Skin epidermis (tissue), 12 donors: Measurements from ENCODE around the gene NFATC2.
"Not testable (repeated sequence)": the region's sequence is repeated elsewhere in the genome, so short reads cannot be mapped to it uniquely, and the experiment has no call there.

Source experiments
- H3K27ac ChIP-seq, 21 experiments: fragments of 200-600 bp; sonication (generic) in 11 of 21; one replicate each; pipeline ENCODE4 v1.5.0; 2020; ENCODE audit warnings: mild to moderate bottlenecking in 3 of 21, inconsistent platforms in 2 of 21, moderate library complexity in 2 of 21
- H3K4me3 ChIP-seq, 7 experiments: fragments of 200-600 bp; sonication (generic) in 2 of 7; one replicate each; pipeline ENCODE4 v1.5.0; 2020; ENCODE audit warnings: inconsistent platforms in 2 of 7, mild to moderate bottlenecking in 2 of 7, moderate library complexity in 1 of 7

Gene NFATC2

DNA sequence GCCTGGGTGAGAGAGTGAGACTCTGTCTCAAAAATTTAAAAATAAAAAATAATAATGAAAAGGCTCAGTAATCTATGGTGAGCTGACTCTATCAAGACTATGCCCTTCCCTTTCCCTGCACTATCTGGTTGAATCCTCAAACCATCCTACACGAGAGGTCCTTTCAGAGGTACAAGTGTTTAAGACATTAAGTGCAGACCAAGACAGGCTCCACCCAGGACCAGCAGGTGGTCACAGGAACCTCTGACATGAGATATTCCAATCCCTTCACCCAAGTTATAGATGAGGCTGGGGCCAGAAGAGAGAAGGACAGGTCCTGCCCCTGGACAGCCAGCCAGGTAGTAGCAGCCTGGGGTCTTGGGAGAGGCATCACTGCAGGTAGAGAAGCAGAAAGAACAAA, 182.6 kb downstream of the NFATC2 start:
- peak overlapping the region in 8 of 21 experiments; percentile 18 to 74 (median 42) for H3K27ac ChIP-seq
- H3K4me3 ChIP-seq: no peak overlapping the region

DNA sequence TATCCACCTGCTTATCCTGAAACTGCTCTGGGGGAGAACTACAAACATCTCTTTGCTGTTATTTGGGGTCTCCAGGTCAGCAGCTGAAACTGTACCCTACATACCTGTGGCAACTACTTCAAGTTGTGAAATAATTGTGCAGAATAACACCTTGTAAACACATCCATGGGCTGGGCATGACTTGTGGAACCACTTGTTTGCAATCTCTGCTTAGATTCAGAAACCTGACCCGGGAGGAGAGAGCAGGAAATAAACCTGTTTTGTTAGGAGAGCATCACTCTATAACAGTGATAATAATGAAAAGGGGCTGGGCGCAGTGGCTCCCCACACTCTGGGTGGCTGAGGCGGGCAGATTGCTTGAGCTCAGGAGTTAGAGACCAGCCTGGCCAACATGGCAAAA, 183.1 kb downstream of the NFATC2 start:
- H3K27ac ChIP-seq: peak overlapping the region in 4 of 21 experiments; percentile 18 to 50 (median 43)
- H3K4me3 ChIP-seq: no peak overlapping the region

DNA sequence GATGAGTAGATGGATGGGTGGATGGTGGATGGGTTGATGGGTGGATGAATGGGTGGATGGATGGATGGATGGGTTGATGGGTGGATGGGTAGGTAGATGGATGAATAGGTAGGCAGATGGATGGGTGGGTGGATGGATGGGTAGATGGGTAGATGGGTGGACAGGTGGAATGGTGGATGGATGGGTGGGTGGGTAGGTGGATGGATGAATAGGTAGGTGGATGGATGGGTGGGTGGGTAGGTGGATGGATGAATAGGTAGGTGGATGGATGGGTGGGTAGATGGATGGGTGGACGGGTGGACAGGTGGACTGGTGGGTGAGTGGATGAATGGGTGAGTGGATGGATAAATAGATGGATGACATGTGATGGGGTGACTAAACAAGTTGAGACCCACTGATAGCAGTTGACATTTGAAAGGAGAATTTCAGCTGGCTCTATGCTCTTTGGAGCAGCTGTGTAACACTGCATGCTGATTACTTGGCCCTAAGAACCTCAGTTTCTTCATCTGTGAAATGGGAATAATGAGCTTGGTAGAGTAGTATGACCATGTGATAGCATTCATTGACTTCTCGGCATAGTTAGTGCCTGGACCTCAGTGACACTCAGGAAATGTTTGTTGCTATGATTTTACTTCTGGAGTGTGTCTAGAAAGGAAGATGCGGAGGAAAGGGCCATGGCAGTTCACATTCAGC, 184.3 kb downstream of the NFATC2 start:
- Histone ChIP-seq H3K4me3 (no peak overlapping the region), H3K27ac (peak overlapping the region in 1 of 21 experiments; percentile 18)

DNA sequence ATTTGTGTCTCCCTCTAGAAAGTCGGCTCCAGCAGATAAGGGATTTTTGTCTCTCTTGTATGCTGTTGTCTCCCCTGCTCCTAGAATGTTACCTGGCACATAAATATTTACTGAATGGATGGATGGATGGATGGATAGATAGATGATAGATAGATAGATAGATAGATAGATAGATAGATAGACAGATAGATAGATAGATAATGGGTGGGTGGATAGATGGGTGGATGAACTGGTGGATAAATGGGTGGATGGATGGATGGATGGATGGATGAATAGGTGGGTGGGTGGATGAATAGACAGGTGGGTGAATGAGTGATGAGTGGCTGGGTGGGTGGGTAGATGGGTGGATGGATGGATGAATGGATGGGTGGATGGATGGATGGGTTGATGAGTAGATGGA, 185.0 kb downstream of the NFATC2 start:
- Histone ChIP-seq H3K4me3 (no peak overlapping the region), H3K27ac (no peak overlapping the region)

DNA sequence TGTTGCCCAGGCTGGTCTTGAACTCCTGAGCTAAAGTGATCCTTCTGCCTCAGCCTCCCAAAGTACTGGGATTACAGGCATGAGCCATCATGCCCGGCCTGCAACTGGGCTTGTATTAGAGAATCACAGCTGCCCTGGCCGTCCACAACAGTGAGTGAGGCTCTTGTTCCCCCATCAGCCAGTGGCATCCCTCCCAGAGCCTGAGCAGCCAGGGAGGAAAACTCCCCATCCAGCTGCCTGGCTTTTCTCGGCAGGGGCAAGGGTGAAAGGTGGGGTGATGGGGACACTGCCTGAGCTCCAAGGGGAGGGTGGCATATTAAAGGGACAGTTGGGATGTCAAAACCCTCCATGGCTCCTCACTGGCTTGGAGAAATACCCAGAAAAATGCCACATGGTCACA, 185.6 kb downstream of the NFATC2 start:
- H3K27ac ChIP-seq: no peak overlapping the region

DNA sequence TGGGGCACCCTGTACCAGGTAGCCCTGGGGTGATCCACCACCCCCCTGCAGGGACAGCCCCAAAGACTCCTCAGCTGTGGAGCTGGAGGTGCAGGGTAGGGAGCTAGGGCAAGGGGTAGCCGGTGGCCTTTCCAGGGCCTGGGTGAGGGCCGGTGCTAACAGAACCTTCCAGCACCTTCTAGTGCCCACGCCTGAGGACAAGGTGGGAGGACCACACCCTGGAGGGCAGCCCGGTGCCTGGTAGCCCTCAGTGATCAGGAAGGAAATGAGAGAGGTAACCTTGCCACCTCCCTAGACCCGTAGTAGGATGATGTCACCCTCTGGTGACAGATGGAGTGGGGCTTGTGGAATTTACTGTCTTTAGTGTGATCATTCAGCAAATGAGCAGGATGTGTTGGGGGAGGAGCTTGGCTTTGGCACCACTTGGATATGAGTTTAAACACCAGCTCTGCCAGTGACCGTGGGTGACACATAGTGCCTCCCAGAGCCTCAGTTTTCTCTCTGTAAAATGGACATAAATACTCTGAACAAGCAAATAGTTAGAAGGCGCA, 187.7 kb downstream of the NFATC2 start:
- Histone ChIP-seq H3K4me3 (no peak overlapping the region), H3K27ac (no peak overlapping the region)

More for the DNA sequence above, 185.6 kb downstream of the NFATC2 start:
- no peak overlapping the region for H3K4me3 ChIP-seq

DNA sequence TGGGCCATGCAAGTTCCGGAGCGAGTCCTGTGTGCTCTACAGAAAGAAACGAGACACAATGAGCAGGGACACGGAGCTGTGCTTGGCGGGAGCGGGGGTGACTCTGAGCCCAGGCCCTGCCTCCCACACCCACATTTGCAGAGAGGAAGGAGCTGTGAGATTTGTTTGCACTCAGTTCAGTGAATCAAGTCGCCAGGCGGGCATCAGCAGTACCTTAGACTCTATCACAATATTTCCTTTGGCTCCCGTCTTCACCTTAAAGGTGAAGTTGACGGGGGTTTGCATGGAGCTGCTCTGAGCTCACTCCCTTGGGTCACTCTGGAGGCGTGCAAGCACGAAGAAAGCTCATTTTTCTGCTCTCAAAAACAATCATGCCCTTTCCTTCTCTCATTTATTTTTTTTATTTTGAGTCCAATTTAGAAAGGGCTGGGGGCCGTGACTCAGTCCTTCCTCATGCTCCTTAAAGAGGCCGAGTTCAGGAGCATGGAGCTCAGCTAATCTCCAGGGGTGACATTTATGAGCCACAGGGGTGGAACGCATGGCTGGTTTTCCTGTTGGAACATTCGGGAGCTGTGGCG, 188.2 kb downstream of the NFATC2 start:
- H3K4me3 ChIP-seq: no peak overlapping the region

DNA sequence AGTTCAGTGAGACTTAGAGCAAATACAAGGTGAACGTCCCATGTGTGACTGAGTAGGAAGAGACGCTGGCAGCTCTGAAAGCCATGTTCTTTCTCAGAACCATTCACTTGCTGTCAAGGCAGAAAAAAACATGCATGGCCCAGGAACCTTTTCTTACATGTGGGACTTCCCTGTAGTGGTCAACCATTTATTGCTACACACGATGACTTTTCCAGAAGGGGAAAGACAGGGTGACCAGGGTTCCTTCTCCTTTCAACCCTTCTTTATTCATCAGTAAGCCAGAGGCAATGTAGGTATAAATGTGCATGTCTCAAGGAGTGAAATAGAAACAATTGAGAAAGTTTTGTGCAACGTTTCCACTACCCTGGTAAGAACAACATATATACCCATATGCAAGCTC, 189.0 kb downstream of the NFATC2 start:
- no peak overlapping the region for H3K27ac ChIP-seq
- H3K4me3 ChIP-seq: no peak overlapping the region

More for the DNA sequence above, 188.2 kb downstream of the NFATC2 start:
- H3K27ac ChIP-seq: no peak overlapping the region

DNA sequence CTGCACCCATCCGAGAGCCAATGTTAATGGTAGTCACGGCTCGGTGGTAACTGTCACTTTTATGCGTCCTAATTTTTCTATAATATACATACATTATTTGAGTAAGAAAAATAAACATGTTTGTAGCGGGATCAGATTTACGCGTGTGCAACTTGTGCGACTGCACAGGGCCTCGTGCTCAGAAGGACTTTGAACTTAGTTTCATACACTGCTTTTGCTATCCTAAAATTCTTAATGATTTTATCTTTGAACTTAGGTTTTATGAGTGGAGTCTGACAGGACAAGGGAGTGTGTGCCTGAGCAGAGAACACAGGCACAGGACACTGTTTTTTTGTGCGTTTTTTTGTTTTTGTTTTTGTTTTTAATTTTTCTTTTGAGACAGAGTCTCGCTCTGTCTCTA, 189.7 kb downstream of the NFATC2 start:
- Histone ChIP-seq H3K27ac (no peak overlapping the region), H3K4me3 (no peak overlapping the region)

DNA sequence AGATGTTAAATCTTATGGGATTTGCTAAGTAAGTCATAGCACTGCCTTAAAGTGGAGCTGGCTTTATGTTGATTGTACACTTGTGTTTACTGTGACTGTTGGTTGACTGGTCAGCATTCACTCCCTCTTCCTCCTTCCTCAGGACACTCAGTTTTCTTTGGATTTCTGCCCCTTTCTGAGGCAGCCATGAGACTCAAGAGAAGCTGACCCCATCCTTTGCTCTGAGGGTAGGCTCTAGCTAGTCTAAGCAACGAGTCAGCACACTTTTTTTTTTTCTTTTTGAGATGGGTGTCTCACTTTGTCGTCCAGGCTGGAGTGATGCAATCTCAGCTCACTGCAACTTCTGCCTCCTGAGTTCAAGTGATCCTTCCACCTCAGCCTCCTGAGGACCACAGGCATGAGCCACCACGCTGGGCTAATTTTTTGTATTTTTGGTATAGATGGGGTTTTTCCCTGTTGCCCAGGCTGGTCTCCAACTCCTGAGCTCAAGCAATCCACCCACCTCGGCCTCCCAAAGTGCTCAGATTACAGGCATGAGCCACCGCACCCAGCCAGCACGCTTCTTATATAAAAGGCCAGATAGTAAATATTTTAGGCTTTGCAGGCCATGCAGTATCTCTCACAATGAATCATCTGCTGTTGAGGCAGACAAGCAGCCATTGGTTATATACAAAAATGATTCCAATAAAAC, 191.4 kb downstream of the NFATC2 start:
- H3K4me3 ChIP-seq: no peak overlapping the region
- no peak overlapping the region for H3K27ac ChIP-seq

DNA sequence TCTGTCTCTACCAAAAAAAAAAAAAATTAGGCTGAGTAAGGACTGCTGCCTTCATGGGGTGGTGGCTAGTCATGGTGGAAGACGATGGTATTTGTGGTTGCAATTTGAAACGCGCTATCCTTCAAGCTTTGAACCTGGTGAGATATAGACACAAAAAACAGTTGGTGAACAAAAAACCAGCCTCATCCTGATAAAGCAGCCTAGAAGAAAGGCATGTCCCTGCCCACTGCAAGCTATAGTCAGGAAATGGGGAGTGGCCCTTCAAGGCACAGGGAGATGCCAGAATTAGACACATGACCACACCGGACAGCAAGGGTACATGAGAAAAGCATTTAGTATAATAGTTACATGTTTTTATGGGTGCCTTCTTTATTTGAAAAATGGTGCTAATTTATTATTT, 193.6 kb downstream of the NFATC2 start:
- no peak overlapping the region for H3K4me3 ChIP-seq
- no peak overlapping the region for H3K27ac ChIP-seq

DNA sequence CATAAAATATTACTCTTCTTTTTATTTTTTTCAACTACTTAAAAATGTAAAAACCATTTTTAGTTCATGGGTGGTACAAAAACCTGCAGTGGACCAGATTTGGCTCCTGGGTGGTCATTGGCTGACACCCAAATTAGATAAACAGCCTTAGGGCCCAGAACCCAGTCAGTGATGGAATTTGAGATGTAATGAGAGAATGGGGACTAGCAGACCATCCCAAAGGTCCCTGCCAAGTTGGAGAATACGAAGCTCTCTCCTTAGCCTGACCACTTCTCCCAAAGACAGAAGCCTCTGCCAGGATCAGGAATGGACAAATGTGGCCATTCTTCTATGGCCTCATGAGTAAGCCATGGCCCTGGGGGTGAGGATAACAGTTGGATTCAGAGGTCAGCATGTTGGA, 194.7 kb downstream of the NFATC2 start:
- no peak overlapping the region for H3K27ac ChIP-seq

DNA sequence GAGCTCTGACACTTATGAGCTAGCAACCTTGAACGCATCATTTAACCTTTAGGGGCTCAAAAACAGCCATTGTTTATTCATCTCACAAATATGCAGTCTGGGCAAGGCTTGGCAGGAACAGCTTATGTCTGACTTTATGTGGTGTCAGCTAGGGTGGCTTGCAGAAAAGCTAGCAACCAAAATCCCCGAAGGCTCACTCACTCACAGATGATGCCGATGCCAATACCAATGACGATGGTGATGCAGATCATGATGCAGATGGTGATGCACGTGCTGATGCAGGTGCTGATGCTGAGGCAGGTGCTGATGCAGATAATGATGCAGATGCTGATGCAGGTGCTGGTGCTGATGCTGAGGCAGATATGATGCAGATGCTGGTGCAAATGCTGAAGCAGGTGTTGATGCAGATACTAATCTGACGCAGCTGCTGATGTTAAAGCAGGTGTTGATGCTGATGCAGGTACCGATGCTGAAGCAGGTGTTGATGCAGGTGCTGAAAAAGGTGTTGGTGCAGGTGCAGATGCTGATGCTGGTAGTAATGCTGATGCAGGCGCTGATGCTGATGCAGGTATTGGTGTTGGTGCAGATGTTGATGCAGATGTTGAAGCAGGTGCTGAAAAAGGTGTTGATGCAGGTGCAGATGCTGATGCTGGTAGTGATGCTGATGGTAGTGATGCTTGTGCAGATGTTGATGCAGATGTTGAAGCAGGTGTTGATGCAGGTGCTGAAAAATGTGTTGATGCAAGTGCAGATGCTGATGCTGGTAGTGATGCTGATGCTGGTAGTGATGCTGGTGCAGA, 195.6 kb downstream of the NFATC2 start:
- H3K27ac ChIP-seq: peak overlapping the region in 2 of 21 experiments; percentile 7 to 71
- H3K4me3 ChIP-seq: no peak overlapping the region

More for the DNA sequence above, 194.7 kb downstream of the NFATC2 start:
- H3K4me3 ChIP-seq: no peak overlapping the region

DNA sequence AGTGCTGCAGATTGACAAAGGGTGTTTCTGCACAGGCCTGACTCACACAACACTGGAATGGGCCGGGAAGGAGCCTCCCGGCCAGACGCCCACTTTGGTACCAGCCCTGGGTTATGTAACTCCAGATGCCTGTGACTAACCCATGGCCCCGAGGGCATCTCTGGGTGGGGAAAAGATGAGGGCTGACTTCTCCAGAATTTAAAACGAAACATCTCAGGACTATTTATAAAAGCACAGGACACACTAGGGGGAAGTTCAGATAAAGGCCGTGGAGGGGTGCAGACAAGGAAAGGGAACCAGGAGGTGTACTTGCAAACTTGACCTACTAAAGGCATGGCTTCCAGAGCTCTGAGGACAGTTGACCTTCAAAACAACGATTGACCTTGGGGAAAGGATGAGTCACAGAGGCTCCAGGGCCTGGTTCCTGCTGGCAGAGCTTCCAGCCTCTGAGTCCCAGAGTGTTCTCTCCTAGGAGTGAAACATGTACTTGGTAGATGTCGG, 196.9 kb downstream of the NFATC2 start:
- no peak overlapping the region for H3K4me3 ChIP-seq
- H3K27ac ChIP-seq: peak overlapping the region in 15 of 21 experiments; percentile 1 to 73 (median 43)

DNA sequence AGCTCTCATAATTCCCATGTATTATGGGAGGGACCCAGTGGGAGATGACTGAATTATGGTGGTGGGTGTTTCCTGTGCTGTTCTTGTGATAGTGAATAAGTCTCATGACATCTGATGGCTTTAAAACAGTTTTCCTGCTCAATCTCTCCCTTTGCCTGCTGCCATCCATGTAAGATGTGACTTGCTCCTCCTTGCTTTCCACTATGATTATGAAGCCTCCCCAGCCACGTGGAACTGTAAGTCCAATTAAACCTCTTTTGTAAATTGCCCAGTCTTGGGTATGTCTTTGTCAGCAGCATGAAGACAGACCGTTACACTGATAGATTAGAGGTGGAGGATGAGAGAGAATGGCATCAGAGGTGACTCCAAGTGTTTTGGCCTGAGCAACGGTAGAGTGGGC, 198.7 kb downstream of the NFATC2 start:
- H3K27ac ChIP-seq, H3K4me3 ChIP-seq: not testable (repeated sequence)

DNA sequence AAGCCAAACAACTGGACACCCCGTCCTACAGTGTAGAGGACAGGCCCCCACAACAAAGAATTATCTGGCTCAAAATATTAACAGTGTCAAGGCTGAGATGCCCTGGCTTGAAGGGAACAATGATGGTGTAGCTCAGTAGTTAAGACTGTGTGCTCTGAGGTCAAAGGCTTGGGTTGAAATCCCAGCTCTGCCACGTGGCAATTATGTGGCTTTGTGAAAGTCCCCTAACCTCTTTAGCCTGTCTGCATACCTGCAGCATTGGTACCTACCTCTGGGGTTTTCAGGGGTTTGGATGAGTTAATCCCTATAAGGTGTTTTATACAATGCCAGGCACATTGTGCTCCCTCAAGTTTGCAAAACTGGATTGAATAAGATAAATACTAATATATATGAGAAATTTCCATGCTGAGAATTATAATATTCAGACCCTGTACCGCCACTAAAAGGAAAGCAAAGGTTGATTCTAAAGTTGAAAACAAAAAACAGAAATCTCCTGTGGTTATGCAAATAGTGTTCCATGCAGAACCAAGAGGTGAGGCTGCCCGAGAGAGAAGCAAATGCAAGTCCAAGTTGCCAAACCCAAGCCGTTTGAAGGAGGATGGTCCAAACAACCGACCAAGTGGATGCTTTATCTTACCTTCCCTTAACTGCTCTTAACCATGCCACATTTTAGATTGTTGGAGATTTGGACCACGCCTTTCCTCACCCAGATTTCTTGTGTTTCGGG, 199.8 kb downstream of the NFATC2 start:
- Histone ChIP-seq H3K27ac (no peak overlapping the region), H3K4me3 (no peak overlapping the region)

DNA sequence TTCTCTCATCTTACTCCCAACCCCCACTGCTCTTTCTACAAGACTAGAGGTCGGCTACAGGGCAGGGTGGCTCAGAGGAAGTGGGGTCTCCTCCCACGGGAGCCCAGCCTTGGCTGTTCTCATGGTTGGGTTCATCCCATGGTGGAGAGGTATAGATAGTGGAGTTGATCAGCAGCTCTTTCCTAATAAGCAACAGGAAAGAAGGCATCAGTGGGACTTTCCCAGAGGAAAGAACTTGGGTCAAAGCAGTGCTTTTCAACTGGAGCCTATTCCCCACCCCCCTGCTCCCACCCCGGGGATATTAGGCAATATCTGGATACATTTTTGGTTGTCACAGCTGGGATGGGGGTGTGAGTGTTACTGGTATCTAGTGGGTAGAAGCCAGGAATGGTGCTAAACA, 200.9 kb downstream of the NFATC2 start:
- no peak overlapping the region for H3K4me3 ChIP-seq
- no peak overlapping the region for H3K27ac ChIP-seq

DNA sequence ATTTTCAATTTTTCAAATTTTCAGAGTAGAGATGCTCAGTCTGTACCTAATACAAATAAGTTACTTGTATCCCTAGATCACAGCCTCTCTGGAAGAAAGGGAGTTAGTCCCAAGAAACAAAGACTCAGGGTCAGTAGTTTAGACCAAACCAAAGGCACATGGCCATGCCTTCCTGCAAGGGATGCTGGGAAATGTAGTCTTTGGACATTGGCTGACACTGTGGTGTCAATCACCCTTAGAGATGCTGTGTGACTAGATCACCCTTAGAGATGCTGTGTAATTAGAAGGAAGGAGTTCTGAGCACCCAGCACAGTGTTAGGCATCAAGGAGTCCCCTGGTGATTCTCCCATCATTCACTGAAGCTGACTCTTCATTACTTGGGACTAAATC, 202.1 kb downstream of the NFATC2 start:
- Histone ChIP-seq H3K4me3 (no peak overlapping the region), H3K27ac (no peak overlapping the region)
